Stimulated activated effector memory CD8-positive, alpha-beta T cell treated with anti-CD3 and anti-CD28 coated beads, Interleukin-12 subunit alpha, Interleukin-12 subunit beta, amount 100 ng/mL, for 72 hours (primary cell): Measurements from ENCODE around the gene ZNHIT2.
A peak's percentile ranks its signal among the peaks of the same experiment; 100 is the strongest.

ENCODE experiments used
- ATAC-seq: fragments of 150-1000 bp; cut with Tn5 transposase; 2 replicates; pipeline ENCODE4 v1.10.0; 2021
- DNase-seq, 2 donors: peaks; one replicate each; pipeline ENCODE4 v3.0.0; 2021 to 2022; ENCODE audit warnings: low spot score in 2 of 2
- H3K27ac Mint-ChIP-seq: one replicate; pipeline ENCODE4 v1.8.0; 2022; ENCODE audit warnings: mild to moderate bottlenecking, mixed read lengths
- H3K36me3 Mint-ChIP-seq: one replicate; pipeline ENCODE4 v1.8.0; 2022; ENCODE audit warnings: mild to moderate bottlenecking, mixed read lengths
- H3K4me1 Mint-ChIP-seq: one replicate; pipeline ENCODE4 v1.8.0; 2022; ENCODE audit warnings: mixed read lengths
- H3K4me3 Mint-ChIP-seq: one replicate; pipeline ENCODE4 v1.8.0; 2022; ENCODE audit warnings: mild to moderate bottlenecking, mixed read lengths
- H3K9me3 Mint-ChIP-seq: one replicate; pipeline ENCODE4 v1.8.0; 2022; ENCODE audit warnings: mixed read lengths

Gene ZNHIT2

DNA sequence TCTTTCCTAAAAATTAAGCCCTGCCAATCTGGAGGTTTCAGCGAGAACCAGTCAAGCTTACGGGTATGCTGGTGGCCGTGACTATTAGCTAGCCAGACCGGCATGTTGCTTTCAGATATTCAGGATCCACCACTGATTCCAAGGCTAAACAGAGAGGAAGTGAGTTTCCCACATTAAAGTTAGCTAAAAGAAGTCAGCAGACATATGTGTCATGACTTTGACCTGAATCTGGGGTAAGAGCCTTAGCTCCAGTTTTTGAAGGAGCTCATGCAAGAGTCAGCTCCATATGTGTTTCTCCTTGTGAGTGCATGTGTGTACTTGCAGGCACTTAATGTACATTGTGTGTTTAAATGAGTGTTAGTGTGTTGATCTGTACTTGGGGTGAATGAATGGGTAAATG is 32.1 kb downstream of the ZNHIT2 start:
- H3K9me3 Mint-ChIP-seq, result no peaks in the 10 kb centered on the region
- DNase-seq (no peak), ATAC-seq (no peak)
- H3K36me3 Mint-ChIP-seq, result peaks cover 89% of the 10 kb centered on the region
- peak overlapping the region; percentile 99 for H3K27ac Mint-ChIP-seq
- peak overlapping the region; percentile 99 for H3K4me3 Mint-ChIP-seq
- H3K4me1 Mint-ChIP-seq, result peaks cover 41% of the 10 kb centered on the region

DNA sequence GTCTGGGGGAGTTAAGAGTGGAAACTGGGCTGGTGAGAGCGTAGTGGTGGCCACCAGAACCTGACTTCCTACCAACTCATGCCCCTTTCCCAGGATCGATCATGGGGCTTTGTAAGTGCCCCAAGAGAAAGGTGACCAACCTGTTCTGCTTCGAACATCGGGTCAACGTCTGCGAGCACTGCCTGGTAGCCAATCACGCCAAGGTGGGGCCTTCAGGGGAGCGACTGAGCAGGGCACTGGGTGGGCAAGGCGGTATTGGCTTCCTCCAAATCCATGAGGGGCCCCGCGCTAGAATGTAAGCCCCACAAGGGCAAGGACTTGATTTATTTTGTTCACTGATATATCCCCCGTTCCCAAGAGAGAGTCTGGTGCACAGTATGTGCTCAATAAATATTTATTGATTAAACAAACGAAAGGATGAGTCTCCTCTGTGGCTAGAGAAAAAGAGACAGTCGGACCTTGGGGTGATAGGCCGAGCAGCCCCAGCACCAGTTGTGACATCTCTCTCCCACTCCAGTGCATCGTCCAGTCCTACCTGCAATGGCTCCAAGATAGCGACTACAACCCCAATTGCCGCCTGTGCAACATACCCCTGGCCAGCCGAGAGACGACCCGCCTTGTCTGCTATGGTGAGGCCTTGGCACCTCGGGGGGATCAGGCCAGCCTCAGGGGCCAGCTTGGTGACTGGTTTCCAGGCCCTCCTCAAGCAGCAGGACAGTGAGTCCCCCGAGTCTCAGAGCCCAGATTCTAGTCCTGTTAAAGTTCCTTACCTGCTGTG is 32.7 kb downstream of the ZNHIT2 start:
- DNase-seq, result no peak
- Mint-ChIP-seq H3K27ac (peak overlapping the region; percentile 99), H3K4me1 (peaks cover 44% of the 10 kb centered on the region), H3K36me3 (peaks cover 91% of the 10 kb centered on the region), H3K4me3 (peak overlapping the region; percentile 99), H3K9me3 (no peaks in the 10 kb centered on the region)
- peak; percentile 9 for ATAC-seq

GRCh38 chr11:65083834-65084597 is 33.5 kb downstream of the ZNHIT2 start, which contains the start of the genes CDCA5 and ZFPL1:
Gene CDCA5 (minus strand): TSS chr11:65084040. CDS start chr11:65083978, 62 bp downstream.
Gene ZFPL1 (plus strand): TSS chr11:65084222. CDS start chr11:65084699, 477 bp downstream.
- H3K4me1 Mint-ChIP-seq, result peaks cover 46% of the 10 kb centered on the region

DNA sequence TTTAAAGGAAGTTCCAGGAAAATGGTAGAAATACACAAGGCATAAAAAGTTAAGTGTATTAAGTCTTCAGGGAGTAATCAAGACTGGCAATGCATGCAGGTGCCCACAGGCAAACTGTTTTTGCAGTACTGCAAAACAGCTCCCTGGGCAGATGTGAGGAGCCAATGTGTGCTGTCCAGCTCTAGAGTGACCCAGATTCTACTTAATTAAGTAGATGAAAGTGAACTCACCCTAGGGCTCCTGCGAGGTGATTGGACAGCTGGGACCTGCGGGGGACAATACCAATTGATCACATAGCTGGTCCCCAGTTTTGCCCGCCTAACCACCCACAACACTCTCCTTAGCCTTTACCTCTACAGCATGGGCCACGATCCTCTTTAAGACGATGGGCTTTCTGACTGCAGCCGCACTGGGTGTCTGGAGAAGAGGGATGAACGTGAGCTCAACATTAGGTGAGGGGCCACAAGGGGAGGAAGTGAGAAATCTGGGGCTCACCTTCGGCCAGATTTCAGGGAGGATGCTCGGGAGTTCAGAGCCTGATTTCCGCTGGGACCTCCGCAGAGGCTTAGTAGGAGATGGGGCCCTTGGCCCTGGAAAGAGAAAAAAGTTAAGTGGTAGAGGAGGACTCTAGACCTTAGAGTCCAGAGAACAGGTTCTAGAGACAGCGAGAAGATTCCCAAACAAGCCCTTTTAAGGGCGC is 34.2 kb downstream of the ZNHIT2 start:
- Mint-ChIP-seq H3K4me1 (peaks cover 53% of the 10 kb centered on the region), H3K36me3 (peaks cover 96% of the 10 kb centered on the region), H3K9me3 (no peaks in the 10 kb centered on the region), H3K4me3 (peak overlapping the region; percentile 99), H3K27ac (peak overlapping the region; percentile 99)
- ATAC-seq (peak; percentile 8), DNase-seq (no peak)

More at GRCh38 chr11:65083834-65084597, 33.5 kb downstream of the ZNHIT2 start, which contains the start of the genes CDCA5 and ZFPL1:
- H3K9me3 Mint-ChIP-seq, result no peaks in the 10 kb centered on the region
- peak within 1 kb of the TSS; percentile 99 for H3K4me3 Mint-ChIP-seq
- peak within 1 kb of the TSS; percentile 99 for H3K27ac Mint-ChIP-seq
- ATAC-seq (peak; percentile 93), DNase-seq (peak; percentile 98 to 99)
- H3K36me3 Mint-ChIP-seq, result peaks cover 95% of the 10 kb centered on the region

DNA sequence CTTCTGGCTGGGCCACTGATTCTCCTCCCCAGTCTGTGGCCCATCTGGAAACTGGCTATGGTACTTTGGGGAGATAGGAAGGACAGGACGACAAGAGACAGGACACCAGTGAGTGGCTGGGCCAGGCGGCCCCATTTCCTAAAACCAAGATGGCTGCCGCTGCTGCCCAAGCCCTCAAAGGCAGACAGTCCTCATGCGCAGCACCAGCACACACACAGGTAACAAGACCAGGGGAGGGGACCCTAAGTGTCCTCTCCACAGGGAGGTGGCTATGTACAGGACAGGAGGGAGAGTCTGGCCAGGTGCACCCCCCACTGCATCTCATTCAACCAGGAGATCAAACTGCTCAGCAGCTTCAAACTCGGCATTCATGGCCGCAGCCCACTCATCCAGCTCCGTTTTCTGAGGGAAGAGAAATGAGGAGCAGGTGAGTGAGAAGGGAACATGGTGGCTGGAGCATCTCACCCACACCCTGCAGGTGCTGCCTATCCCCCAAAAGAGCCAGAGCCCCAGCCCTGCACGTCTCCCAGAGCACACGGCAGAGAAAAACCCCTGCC is 38.6 kb downstream of the ZNHIT2 start:
- Mint-ChIP-seq H3K4me3 (no peak overlapping the region), H3K9me3 (no peaks in the 10 kb centered on the region), H3K36me3 (peaks cover 84% of the 10 kb centered on the region), H3K27ac (peak overlapping the region; percentile 74), H3K4me1 (peaks cover 42% of the 10 kb centered on the region)
- ATAC-seq, result no peak
- no peak for DNase-seq

- Mint-ChIP-seq H3K27ac (peak overlapping the region; percentile 74), H3K36me3 (peaks cover 77% of the 10 kb centered on the region), H3K4me1 (peaks cover 35% of the 10 kb centered on the region), H3K4me3 (no peak overlapping the region), H3K9me3 (no peaks in the 10 kb centered on the region)
- DNase-seq (peak; percentile 43 to 81), ATAC-seq (peak; percentile 85)
Measured at GRCh38 chr11:65078151-65078550, 39.4 kb downstream of the ZNHIT2 start.

DNA sequence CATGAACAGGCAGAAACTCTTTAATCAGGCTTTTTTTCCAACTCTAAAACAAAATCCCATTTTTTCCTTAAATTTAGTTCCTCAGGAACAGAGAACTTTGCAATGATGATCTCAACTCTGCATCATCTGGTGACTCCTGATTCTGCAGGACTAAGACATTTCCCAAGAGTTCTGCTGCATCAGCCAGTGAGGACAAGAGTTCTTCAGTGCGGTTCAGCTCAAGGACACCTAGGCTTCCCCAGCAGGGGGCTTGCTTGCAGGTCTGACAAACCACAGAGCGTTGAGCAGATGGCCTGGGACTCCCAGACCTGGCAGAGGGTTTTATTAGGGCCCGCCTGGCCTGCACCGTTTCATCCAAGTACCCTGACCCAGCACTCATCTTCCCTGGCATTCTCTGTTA is 40.0 kb downstream of the ZNHIT2 start:
- Mint-ChIP-seq H3K9me3 (no peaks in the 10 kb centered on the region), H3K27ac (no peak overlapping the region), H3K36me3 (peaks cover 70% of the 10 kb centered on the region), H3K4me1 (peaks cover 29% of the 10 kb centered on the region), H3K4me3 (no peak overlapping the region)
- no peak for ATAC-seq
- no peak for DNase-seq

DNA sequence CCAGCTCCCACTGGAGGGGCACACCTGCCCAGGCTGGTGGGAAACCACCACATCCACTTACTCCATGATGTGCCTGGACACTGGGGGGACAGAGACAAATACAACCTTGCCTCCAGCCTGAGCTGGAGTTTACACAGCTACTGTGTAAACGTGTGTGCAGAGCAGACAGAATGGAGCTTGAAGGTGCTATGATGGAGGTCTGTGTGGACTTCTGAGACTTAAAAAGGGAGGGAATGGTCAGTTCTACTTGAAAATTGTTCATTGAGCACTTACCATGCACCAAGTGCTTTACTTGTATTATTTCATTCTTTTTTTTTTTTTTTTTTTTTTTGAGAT is 44.9 kb downstream of the ZNHIT2 start:
- ATAC-seq, result no peak
- Mint-ChIP-seq H3K4me1 (peaks cover 2% of the 10 kb centered on the region), H3K27ac (no peak overlapping the region)

DNA sequence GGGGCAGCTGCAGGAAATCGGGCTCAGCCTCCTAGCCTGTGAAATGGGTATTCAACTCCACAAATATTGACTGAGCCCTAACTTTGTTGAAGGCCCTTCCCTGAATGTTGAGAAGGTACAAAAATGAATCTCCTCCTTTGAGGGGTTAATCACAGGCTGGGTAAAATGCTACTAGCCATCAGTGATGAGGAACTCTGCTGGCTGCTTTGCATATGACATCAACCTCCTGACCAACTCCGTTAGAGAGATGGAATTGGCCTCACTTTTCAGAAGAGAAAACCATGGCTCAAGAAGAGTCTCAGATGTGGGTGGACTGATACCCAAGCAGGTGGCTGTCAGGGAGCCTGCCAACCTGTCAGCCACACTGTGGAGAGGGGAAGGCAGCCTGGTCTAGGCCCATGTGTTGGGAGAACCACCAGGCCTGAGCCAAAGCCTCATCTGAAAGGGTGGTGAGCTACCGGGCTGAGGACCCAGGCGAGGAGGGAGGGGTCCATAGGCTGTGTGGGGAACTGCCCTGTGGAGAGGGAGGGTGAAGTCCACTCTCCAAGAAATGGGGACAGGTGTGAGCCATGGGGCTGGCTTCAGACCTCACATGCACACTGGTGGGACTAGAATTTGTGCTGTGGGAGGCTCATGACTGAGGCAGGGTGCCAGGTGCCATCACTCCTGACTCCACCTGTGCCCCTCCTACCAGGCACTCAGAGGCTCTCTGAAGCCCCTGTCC is 45.4 kb downstream of the ZNHIT2 start:
- no peak for DNase-seq

More for the DNA sequence above, 44.9 kb downstream of the ZNHIT2 start:
- Mint-ChIP-seq H3K4me3 (no peak overlapping the region), H3K9me3 (no peaks in the 10 kb centered on the region), H3K36me3 (peaks cover 22% of the 10 kb centered on the region)
- DNase-seq, result no peak

GRCh38 chr11:65069217-65069616 is 48.3 kb downstream of the ZNHIT2 start:
- H3K27ac Mint-ChIP-seq, result no peak overlapping the region
- DNase-seq, result no peak
- H3K9me3 Mint-ChIP-seq, result no peaks in the 10 kb centered on the region
- no peak for ATAC-seq
- H3K4me3 Mint-ChIP-seq, result no peak overlapping the region
- no peaks in the 10 kb centered on the region for H3K4me1 Mint-ChIP-seq
- H3K36me3 Mint-ChIP-seq, result no peaks in the 10 kb centered on the region

More for the DNA sequence above, 45.4 kb downstream of the ZNHIT2 start:
- Mint-ChIP-seq H3K27ac (no peak overlapping the region), H3K36me3 (peaks cover 16% of the 10 kb centered on the region), H3K4me3 (no peak overlapping the region), H3K4me1 (no peaks in the 10 kb centered on the region), H3K9me3 (no peaks in the 10 kb centered on the region)
- no peak for ATAC-seq

GRCh38 chr11:65067446-65067845 is 50.1 kb downstream of the ZNHIT2 start:
- H3K4me1 Mint-ChIP-seq, result no peaks in the 10 kb centered on the region
- no peaks in the 10 kb centered on the region for H3K36me3 Mint-ChIP-seq
- peak overlapping the region; percentile 43 for H3K27ac Mint-ChIP-seq
- H3K9me3 Mint-ChIP-seq, result no peaks in the 10 kb centered on the region
- no peak overlapping the region for H3K4me3 Mint-ChIP-seq
- no peak for DNase-seq
- ATAC-seq, result no peak

- H3K36me3 Mint-ChIP-seq, result no peaks in the 10 kb centered on the region
- H3K4me1 Mint-ChIP-seq, result no peaks in the 10 kb centered on the region
- no peaks in the 10 kb centered on the region for H3K9me3 Mint-ChIP-seq
- ATAC-seq (no peak), DNase-seq (no peak)
- H3K27ac Mint-ChIP-seq, result no peak overlapping the region
- H3K4me3 Mint-ChIP-seq, result no peak overlapping the region
Measured at GRCh38 chr11:65066805-65067291, 50.7 kb downstream of the ZNHIT2 start.
